ENCODE results near the gene IL20. TPM values are rescaled to one million over a fixed set of nuclear protein-coding genes. Genes with fewer than 3 reads are reported as not detected.

IL20 gene
- total RNA-seq, 1 donor from 2014 or later: not detected

DNA sequence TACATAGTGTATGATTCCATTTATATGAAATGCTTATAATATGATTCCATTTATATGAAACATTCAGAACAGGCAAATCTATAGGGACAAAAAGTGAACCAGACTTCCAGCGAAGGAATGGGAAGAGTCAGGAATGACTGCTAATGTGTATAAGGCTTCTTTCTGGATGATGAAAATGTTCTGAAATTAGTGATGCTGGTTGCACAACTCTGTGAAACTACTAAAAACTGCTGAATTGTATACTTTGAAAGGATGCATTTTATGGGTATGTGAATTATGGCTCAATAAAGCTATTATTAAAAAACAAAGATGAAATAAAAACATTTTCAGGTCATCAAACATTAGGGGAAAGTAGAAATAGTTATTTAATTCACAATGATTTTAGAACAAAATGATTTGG is 17.7 kb downstream of the IL20 start:
- Mint-ChIP-seq H3K4me3 (ENCODE audit: unreplicated experiment) (no peak overlapping the region), H3K27me3 (ENCODE audit: low read depth) (peaks cover 22% of the 10 kb centered on the region), H3K27ac (ENCODE audit: unreplicated experiment) (no peak overlapping the region), H3K4me1 (ENCODE audit: low read depth) (no peaks in the 10 kb centered on the region), H3K36me3 (ENCODE audit: low read depth) (no peaks in the 10 kb centered on the region), H3K9me3 (ENCODE audit: low read depth) (peaks cover 21% of the 10 kb centered on the region)
- TF ChIP-seq, protein P1, sequence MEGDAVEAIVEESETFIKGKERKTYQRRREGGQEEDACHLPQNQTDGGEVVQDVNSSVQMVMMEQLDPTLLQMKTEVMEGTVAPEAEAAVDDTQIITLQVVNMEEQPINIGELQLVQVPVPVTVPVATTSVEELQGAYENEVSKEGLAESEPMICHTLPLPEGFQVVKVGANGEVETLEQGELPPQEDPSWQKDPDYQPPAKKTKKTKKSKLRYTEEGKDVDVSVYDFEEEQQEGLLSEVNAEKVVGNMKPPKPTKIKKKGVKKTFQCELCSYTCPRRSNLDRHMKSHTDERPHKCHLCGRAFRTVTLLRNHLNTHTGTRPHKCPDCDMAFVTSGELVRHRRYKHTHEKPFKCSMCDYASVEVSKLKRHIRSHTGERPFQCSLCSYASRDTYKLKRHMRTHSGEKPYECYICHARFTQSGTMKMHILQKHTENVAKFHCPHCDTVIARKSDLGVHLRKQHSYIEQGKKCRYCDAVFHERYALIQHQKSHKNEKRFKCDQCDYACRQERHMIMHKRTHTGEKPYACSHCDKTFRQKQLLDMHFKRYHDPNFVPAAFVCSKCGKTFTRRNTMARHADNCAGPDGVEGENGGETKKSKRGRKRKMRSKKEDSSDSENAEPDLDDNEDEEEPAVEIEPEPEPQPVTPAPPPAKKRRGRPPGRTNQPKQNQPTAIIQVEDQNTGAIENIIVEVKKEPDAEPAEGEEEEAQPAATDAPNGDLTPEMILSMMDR (IDR thresholded peaks at IDR 0.05): no peak
- DNase-seq (ENCODE audit: low spot score): no peak

DNA sequence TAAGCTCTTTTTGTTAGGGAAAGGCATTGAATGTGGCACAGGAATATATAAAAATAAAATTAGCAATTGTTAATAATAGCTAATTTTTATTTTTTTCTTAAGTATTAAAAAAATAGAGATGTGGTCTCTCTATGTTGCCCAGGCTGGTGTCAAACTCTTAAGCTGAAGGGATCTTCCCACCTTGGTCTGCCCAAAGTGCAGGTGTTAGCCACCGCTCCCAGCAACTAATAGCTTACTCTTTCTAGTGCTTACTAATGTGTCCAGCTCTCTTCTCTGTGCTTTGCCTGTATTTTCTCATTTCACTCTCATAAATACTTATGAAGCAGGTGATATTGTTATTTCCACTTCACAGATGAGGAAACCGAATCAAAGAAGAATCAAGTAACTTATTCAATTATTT is 18.5 kb downstream of the IL20 start:
- peaks cover 14% of the 10 kb centered on the region for H3K9me3 Mint-ChIP-seq (ENCODE audit: low read depth)
- H3K4me3 Mint-ChIP-seq (ENCODE audit: unreplicated experiment): no peak overlapping the region
- no peaks in the 10 kb centered on the region for H3K36me3 Mint-ChIP-seq (ENCODE audit: low read depth)
- no peaks in the 10 kb centered on the region for H3K4me1 Mint-ChIP-seq (ENCODE audit: low read depth)
- H3K27ac Mint-ChIP-seq (ENCODE audit: unreplicated experiment): no peak overlapping the region
- TF ChIP-seq, protein P1 (IDR thresholded peaks at IDR 0.05): no peak
- H3K27me3 Mint-ChIP-seq (ENCODE audit: low read depth): peaks cover 25% of the 10 kb centered on the region
- no peak for DNase-seq (ENCODE audit: low spot score)

DNA sequence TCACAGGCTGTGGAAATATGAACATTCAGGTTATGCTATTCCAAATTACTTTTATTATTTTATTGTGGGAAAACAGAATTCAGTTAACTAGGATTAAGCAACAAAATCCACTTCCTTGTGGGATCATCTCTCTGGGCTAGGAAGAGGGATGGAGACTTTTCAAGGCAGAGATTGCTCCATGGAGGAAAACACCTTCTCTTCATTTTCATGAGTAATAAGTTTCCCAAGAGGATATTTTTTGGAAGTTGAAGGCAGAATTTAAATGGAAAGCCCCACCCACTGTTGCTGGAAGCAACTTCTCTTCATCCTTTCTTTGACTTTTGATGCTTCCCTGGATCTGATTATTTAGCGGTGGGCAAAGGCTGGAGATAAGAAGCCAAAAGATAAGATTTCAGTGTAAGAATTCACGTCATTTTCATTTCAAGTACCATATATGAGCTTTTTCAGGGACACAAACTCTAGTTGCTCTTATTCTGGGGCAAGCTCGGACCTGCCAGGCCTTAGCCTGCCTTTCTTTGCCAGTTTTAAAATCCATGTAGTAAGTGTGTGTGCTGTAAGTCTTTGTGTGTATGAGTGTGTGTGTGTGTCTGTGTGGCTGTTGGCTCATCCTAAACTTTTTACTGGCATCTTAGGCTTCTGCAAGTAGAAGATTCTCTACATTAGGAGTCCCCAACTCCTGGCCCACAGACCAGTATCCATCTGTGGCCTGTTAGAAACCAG is 20.1 kb downstream of the IL20 start:
- no peak overlapping the region for H3K27ac Mint-ChIP-seq (ENCODE audit: unreplicated experiment)
- peaks cover 5% of the 10 kb centered on the region for H3K9me3 Mint-ChIP-seq (ENCODE audit: low read depth)
- peaks cover 27% of the 10 kb centered on the region for H3K27me3 Mint-ChIP-seq (ENCODE audit: low read depth)
- no peak for DNase-seq (ENCODE audit: low spot score)
- H3K4me1 Mint-ChIP-seq (ENCODE audit: low read depth): peaks cover 3% of the 10 kb centered on the region
- no peak overlapping the region for H3K4me3 Mint-ChIP-seq (ENCODE audit: unreplicated experiment)
- no peaks in the 10 kb centered on the region for H3K36me3 Mint-ChIP-seq (ENCODE audit: low read depth)
- TF ChIP-seq, protein P1 (IDR thresholded peaks at IDR 0.05): no peak

DNA sequence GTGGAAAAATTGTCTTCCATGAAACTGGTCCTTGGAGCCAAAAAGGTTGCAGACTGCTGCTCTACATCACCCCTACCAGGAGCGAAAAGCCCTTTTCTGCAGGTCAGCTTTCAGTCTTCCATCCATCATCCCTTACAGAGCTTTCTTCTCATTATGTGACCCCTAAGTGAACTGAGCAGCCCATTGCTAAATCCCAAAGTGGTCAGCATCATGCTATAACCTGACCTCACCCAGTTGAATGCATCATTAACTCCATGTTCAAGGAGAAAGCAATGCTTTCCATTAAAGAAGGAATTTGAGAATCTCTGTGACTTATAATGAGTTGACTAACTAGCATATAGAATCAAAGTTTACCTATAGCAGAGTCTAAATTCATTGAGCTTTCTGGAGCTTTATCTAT is 21.4 kb downstream of the IL20 start:
- Mint-ChIP-seq H3K36me3 (ENCODE audit: low read depth) (no peaks in the 10 kb centered on the region), H3K9me3 (ENCODE audit: low read depth) (peaks cover 5% of the 10 kb centered on the region), H3K27me3 (ENCODE audit: low read depth) (peaks cover 29% of the 10 kb centered on the region), H3K27ac (ENCODE audit: unreplicated experiment) (no peak overlapping the region), H3K4me3 (ENCODE audit: unreplicated experiment) (no peak overlapping the region), H3K4me1 (ENCODE audit: low read depth) (peaks cover 4% of the 10 kb centered on the region)
- TF ChIP-seq, protein P1 (IDR thresholded peaks at IDR 0.05): no peak
- no peak for DNase-seq (ENCODE audit: low spot score)

- Mint-ChIP-seq H3K9me3 (ENCODE audit: low read depth) (peaks cover 1% of the 10 kb centered on the region), H3K36me3 (ENCODE audit: low read depth) (no peaks in the 10 kb centered on the region), H3K27ac (ENCODE audit: unreplicated experiment) (no peak overlapping the region), H3K27me3 (ENCODE audit: low read depth) (peaks cover 24% of the 10 kb centered on the region), H3K4me3 (ENCODE audit: unreplicated experiment) (no peak overlapping the region), H3K4me1 (ENCODE audit: low read depth) (peaks cover 5% of the 10 kb centered on the region)
- TF ChIP-seq, protein P1 (IDR thresholded peaks at IDR 0.05): no peak
- no peak for DNase-seq (ENCODE audit: low spot score)
These were observed 22.3 kb downstream of the IL20 start for GRCh38 chr1:206887701-206888100.
